GM12878 (cell line): ENCODE measurements around the gene SYT3. TPM values are rescaled to one million over a fixed set of nuclear protein-coding genes. Genes with fewer than 3 reads are reported as not detected.

Experiments
- ATAC-seq: fragments of 200-7000 bp; cut with Tn5 transposase; 3 replicates; pipeline ENCODE4 v1.9.1; 2020; ENCODE audit warnings: mild to moderate bottlenecking, moderate library complexity
- BruUV-seq: library from RNA; stranded (reverse); fragments of 400-500 nt; replicated peaks from 2 replicates; lab custom pipeline; 2021; lab: Mats Ljungman, UMichigan
- CTCF ChIA-PET: fragments of 300-600 bp; sonication (Branson Sonifier 250); formaldehyde crosslinking; extraction: SDS; loops from one replicate; lab custom pipeline; 2021; ENCODE audit warnings: inconsistent platforms; lab: Yijun Ruan, JAX
- POLR2A ChIA-PET: fragments of 350-600 bp; formaldehyde crosslinking; extraction: SDS; loops from one replicate; lab custom pipeline; 2021; ENCODE audit warnings: inconsistent platforms; lab: Charles Lee
- RAD21 ChIA-PET: fragments of 300-600 bp; sonication (Branson Sonifier 250); formaldehyde crosslinking; loops from one replicate; lab custom pipeline; 2023; ENCODE audit warnings: antibody characterized with exemption; ENCODE audit not compliant: unreplicated experiment; lab: Charles Lee
- SMC1A ChIA-PET: fragments of 300-600 bp; sonication (Branson Sonifier 250); formaldehyde crosslinking; loops from one replicate; lab custom pipeline; 2023; ENCODE audit not compliant: unreplicated experiment, uncharacterized antibody; lab: Charles Lee
- DNase-seq: peaks from one replicate; pipeline ENCODE4 v3.0.0-alpha.2; 2011; ENCODE audit warnings: low read depth, low spot score
- FAIRE-seq: peaks from 3 replicates; lab custom pipeline; 2011; peaks lifted over from hg19 to GRCh38; lab: Jason Lieb, UNC
- H2AFZ ChIP-seq: 2 replicates; pipeline ENCODE4 v1.6.0; 2011; ENCODE audit warnings: low read depth, low read length, control low read depth; ENCODE audit not compliant: control insufficient read depth
- H3K27ac ChIP-seq: 2 replicates; pipeline ENCODE4 v1.5.1; 2011; ENCODE audit warnings: control low read depth; ENCODE audit not compliant: control insufficient read depth, insufficient read depth
- H3K27me3 ChIP-seq, 2 experiments: replicated peaks in 1 of 2; 2 replicates each; pipeline versions ENCODE4 v1.6.0 to v1.6.1; 2011; ENCODE audit warnings: low read length in 1 of 2; ENCODE audit not compliant: control insufficient read depth in 2 of 2, insufficient read depth in 2 of 2
- H3K36me3 ChIP-seq, 2 experiments: 2 replicates each; pipeline ENCODE4 v1.5.1; 2011; ENCODE audit warnings: low read length in 1 of 2; ENCODE audit not compliant: control insufficient read depth in 2 of 2, insufficient read depth in 2 of 2
- H3K4me1 ChIP-seq: 2 replicates; pipeline ENCODE4 v1.6.1; 2011; ENCODE audit warnings: mild to moderate bottlenecking, low read length, moderate library complexity, mixed read lengths; ENCODE audit not compliant: control insufficient read depth, insufficient read depth
- H3K4me2 ChIP-seq: 2 replicates; pipeline ENCODE4 v1.6.0; 2011; ENCODE audit warnings: control low read depth; ENCODE audit not compliant: control insufficient read depth, insufficient read depth
- H3K4me3 ChIP-seq: fragments of 200-600 bp; sonication (generic); 2 replicates; pipeline ENCODE4 v1.5.1; 2016
- H3K79me2 ChIP-seq: 2 replicates; pipeline ENCODE4 v1.6.0; 2011; ENCODE audit warnings: low read length; ENCODE audit not compliant: control insufficient read depth, insufficient read depth
- H3K9ac ChIP-seq: 2 replicates; pipeline ENCODE4 v1.8.0; 2011; ENCODE audit warnings: low read length, control low read depth, mixed read lengths; ENCODE audit not compliant: control insufficient read depth, insufficient read depth
- H3K9me3 ChIP-seq: replicated peaks from 3 replicates; pipeline ENCODE4 v1.5.1; 2011; ENCODE audit warnings: mild to moderate bottlenecking, low read length; ENCODE audit not compliant: control insufficient read depth, insufficient read depth
- H4K20me1 ChIP-seq: 2 replicates; pipeline ENCODE4 v1.6.0; 2011; ENCODE audit not compliant: control insufficient read depth, insufficient read depth
- JUNB ChIP-seq: IDR thresholded peaks from 2 replicates; pipeline ENCODE4 v1.6.1; 2016; ENCODE audit warnings: antibody characterized with exemption, mild to moderate bottlenecking
- POLR2AphosphoS2 ChIP-seq: IDR thresholded peaks from 2 replicates; pipeline ENCODE4 v1.6.1; 2011; ENCODE audit warnings: low read depth, mild to moderate bottlenecking, low read length, improper control_type of control experiment, moderate library complexity
- TARDBP ChIP-seq: IDR thresholded peaks from 2 replicates; pipeline ENCODE4 v1.6.1; 2016; ENCODE audit warnings: borderline replicate concordance
- TCF7 ChIP-seq: IDR thresholded peaks from 2 replicates; pipeline ENCODE4 v1.6.1; 2014; ENCODE audit warnings: antibody characterized with exemption, borderline replicate concordance
- ZBED1 ChIP-seq: IDR thresholded peaks from 2 replicates; pipeline ENCODE4 v1.6.1; 2016; ENCODE audit warnings: borderline replicate concordance
- ZNF274 ChIP-seq: IDR thresholded peaks from one replicate; pipeline ENCODE4 v1.8.0; 2011; ENCODE audit not compliant: insufficient read length, insufficient read depth
- WGBS: methylation state at CpG from one replicate; pipeline ENCODE4 v1.1.6; 2016; ENCODE audit warnings: low lambda C conversion rate; ENCODE audit not compliant: insufficient replicate concordance, insufficient coverage; ENCODE audit errors: missing lambda C conversion rate; 5-methylcytosine and 5-hydroxymethylcytosine counted together
- in situ Hi-C: fragments of 300-500 bp; cut with MboI; formaldehyde crosslinking; loops from 9 replicates; pipeline ENCODE4 v1.14.3; 2018; ENCODE audit warnings: mixed read lengths
- intact Hi-C: fragments of 100-400 bp; cut with micrococcal nuclease; formaldehyde crosslinking; loops from one replicate; pipeline ENCODE4 v1.14.2; 2022; ENCODE audit not compliant: unreplicated experiment
- polyA plus RNA-seq, 11 experiments: library from polyadenylated mRNA; depleted of rRNA in 4 of 11; unstranded in 6 of 11; stranded (reverse) in 5 of 11; fragments of >200 nt; fragmentation: Nextera tagmentation in 4 of 11; fragmentation: Illumina TruSeq in 1 of 11; extraction: Ambion mirVana in 4 of 11; extraction: Trizol in 1 of 11; gene quantifications; 1 replicate in 1 of 11; 2 replicates in 10 of 11; pipeline versions ENCODE4 v1.2.1 to v1.2.3, GENCODE V29; 2011 to 2016; ENCODE audit warnings: inconsistent platforms in 2 of 11, missing spikeins in 2 of 11, low read depth in 1 of 11
- total RNA-seq, 4 experiments: library from RNA; depleted of rRNA in 3 of 4; stranded (reverse); fragments of >200 nt in 3 of 4; fragmentation: Illumina TruSeq in 1 of 4; extraction: Trizol in 1 of 4; gene quantifications; 2 replicates each; pipeline versions ENCODE4 v1.2.1 to v1.2.3, GENCODE V29; 2013 to 2021
- TF ChIP-seq, protein P1 (sequence below): IDR thresholded peaks from 2 replicates; pipeline ENCODE4 v1.6.1; 2012; ENCODE audit warnings: mild to moderate bottlenecking, low read depth, low read length
- TF ChIP-seq, protein P2 (sequence below): fragments of 450-650 bp; conservative IDR thresholded peaks from 2 replicates; pipeline ENCODE4 v1.6.1; 2017; ENCODE audit warnings: mild to moderate bottlenecking, moderate library complexity
- TF ChIP-seq, protein P3 (sequence below): fragments of 450-650 bp; IDR thresholded peaks from 2 replicates; pipeline ENCODE4 v1.6.1; 2016; ENCODE audit warnings: mild to moderate bottlenecking
- TF ChIP-seq, protein P4 (sequence below): IDR thresholded peaks from 2 replicates; pipeline ENCODE4 v1.6.1; 2012; ENCODE audit warnings: improper control_type of control experiment, low read depth, low read length; ENCODE audit not compliant: insufficient replicate concordance

Gene SYT3
- total and polyA plus RNA-seq, 10 of the 15 experiments (the other 5 are each of a cell fraction or from before 2014, with no cell fraction given), result 0.05 to 0.18 TPM; not detected in 8

DNA sequence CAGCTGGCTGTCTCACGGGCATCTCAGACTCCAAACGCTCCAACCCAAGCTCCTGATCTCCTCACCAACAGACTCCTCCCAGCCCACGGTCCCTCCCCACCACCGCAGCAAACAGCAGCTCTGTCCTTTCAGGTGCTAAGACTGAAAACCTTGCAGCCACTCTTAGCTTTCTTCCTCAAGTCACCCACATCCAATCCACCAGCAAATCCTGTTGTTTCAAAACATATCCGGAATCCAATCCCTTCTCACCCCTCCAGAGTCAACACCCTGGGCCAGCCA, 30.4 kb upstream of the SYT3 start:
- ATAC-seq (no peak), DNase-seq (no peak), FAIRE-seq (no peak)
- in situ Hi-C loops (no loop called here), intact Hi-C loops (no loop called here)
- ChIA-PET RAD21 (interaction anchor here (2.3 kb wide), 1 partner anchor 252 kb away, joined by 12 read pairs; no protein-coding TSS in a partner anchor), CTCF (interaction anchor here (0.7 to 4.0 kb wide), 7 partner anchors 10 to 313 kb away, joined by 3 to 22 read pairs (median 4); no protein-coding TSS in a partner anchor), POLR2A (interaction anchor here (0.9 kb wide), 1 partner anchor 9 kb away, joined by 4 read pairs; no protein-coding TSS in a partner anchor), SMC1A (interaction anchor here (0.8 to 1.6 kb wide), 6 partner anchors 44 to 256 kb away, joined by 3 to 5 read pairs (median 3); no protein-coding TSS in a partner anchor)
- 0% methylated on average over 5 of the region's 5 CpGs for WGBS
- Histone ChIP-seq H3K9ac (no peak overlapping the region), H3K4me3 (no peak overlapping the region), H2AFZ (no peak overlapping the region), H3K9me3 (no peaks in the 10 kb centered on the region; the same call in 2 of the 3 replicates), H3K27ac (no peak overlapping the region), H4K20me1 (no peaks in the 10 kb centered on the region), H3K79me2 (no peaks in the 10 kb centered on the region), H3K36me3 (no peaks in the 10 kb centered on the region), H3K4me1 (no peaks in the 10 kb centered on the region), H3K4me2 (no peak overlapping the region), H3K27me3 (peaks cover 4 to 6% of the 10 kb centered on the region in 2 experiments)
- no TSS peak for BruUV-seq
- no peak for TF ChIP-seq ZBED1
- no peak for TF ChIP-seq ZNF274
- TF ChIP-seq, protein P1, sequence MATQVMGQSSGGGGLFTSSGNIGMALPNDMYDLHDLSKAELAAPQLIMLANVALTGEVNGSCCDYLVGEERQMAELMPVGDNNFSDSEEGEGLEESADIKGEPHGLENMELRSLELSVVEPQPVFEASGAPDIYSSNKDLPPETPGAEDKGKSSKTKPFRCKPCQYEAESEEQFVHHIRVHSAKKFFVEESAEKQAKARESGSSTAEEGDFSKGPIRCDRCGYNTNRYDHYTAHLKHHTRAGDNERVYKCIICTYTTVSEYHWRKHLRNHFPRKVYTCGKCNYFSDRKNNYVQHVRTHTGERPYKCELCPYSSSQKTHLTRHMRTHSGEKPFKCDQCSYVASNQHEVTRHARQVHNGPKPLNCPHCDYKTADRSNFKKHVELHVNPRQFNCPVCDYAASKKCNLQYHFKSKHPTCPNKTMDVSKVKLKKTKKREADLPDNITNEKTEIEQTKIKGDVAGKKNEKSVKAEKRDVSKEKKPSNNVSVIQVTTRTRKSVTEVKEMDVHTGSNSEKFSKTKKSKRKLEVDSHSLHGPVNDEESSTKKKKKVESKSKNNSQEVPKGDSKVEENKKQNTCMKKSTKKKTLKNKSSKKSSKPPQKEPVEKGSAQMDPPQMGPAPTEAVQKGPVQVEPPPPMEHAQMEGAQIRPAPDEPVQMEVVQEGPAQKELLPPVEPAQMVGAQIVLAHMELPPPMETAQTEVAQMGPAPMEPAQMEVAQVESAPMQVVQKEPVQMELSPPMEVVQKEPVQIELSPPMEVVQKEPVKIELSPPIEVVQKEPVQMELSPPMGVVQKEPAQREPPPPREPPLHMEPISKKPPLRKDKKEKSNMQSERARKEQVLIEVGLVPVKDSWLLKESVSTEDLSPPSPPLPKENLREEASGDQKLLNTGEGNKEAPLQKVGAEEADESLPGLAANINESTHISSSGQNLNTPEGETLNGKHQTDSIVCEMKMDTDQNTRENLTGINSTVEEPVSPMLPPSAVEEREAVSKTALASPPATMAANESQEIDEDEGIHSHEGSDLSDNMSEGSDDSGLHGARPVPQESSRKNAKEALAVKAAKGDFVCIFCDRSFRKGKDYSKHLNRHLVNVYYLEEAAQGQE, result no peak
- TF ChIP-seq JUNB, result no peak
- no peak for TF ChIP-seq TCF7
- TF ChIP-seq, protein P2, sequence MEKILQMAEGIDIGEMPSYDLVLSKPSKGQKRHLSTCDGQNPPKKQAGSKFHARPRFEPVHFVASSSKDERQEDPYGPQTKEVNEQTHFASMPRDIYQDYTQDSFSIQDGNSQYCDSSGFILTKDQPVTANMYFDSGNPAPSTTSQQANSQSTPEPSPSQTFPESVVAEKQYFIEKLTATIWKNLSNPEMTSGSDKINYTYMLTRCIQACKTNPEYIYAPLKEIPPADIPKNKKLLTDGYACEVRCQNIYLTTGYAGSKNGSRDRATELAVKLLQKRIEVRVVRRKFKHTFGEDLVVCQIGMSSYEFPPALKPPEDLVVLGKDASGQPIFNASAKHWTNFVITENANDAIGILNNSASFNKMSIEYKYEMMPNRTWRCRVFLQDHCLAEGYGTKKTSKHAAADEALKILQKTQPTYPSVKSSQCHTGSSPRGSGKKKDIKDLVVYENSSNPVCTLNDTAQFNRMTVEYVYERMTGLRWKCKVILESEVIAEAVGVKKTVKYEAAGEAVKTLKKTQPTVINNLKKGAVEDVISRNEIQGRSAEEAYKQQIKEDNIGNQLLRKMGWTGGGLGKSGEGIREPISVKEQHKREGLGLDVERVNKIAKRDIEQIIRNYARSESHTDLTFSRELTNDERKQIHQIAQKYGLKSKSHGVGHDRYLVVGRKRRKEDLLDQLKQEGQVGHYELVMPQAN, result no peak
- TF ChIP-seq TARDBP, result no peak
- no peak for TF ChIP-seq POLR2AphosphoS2
- TF ChIP-seq, protein P3, sequence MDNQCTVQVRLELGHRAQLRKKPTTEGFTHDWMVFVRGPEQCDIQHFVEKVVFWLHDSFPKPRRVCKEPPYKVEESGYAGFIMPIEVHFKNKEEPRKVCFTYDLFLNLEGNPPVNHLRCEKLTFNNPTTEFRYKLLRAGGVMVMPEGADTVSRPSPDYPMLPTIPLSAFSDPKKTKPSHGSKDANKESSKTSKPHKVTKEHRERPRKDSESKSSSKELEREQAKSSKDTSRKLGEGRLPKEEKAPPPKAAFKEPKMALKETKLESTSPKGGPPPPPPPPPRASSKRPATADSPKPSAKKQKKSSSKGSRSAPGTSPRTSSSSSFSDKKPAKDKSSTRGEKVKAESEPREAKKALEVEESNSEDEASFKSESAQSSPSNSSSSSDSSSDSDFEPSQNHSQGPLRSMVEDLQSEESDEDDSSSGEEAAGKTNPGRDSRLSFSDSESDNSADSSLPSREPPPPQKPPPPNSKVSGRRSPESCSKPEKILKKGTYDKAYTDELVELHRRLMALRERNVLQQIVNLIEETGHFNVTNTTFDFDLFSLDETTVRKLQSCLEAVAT, result no peak
- TF ChIP-seq, protein P4, sequence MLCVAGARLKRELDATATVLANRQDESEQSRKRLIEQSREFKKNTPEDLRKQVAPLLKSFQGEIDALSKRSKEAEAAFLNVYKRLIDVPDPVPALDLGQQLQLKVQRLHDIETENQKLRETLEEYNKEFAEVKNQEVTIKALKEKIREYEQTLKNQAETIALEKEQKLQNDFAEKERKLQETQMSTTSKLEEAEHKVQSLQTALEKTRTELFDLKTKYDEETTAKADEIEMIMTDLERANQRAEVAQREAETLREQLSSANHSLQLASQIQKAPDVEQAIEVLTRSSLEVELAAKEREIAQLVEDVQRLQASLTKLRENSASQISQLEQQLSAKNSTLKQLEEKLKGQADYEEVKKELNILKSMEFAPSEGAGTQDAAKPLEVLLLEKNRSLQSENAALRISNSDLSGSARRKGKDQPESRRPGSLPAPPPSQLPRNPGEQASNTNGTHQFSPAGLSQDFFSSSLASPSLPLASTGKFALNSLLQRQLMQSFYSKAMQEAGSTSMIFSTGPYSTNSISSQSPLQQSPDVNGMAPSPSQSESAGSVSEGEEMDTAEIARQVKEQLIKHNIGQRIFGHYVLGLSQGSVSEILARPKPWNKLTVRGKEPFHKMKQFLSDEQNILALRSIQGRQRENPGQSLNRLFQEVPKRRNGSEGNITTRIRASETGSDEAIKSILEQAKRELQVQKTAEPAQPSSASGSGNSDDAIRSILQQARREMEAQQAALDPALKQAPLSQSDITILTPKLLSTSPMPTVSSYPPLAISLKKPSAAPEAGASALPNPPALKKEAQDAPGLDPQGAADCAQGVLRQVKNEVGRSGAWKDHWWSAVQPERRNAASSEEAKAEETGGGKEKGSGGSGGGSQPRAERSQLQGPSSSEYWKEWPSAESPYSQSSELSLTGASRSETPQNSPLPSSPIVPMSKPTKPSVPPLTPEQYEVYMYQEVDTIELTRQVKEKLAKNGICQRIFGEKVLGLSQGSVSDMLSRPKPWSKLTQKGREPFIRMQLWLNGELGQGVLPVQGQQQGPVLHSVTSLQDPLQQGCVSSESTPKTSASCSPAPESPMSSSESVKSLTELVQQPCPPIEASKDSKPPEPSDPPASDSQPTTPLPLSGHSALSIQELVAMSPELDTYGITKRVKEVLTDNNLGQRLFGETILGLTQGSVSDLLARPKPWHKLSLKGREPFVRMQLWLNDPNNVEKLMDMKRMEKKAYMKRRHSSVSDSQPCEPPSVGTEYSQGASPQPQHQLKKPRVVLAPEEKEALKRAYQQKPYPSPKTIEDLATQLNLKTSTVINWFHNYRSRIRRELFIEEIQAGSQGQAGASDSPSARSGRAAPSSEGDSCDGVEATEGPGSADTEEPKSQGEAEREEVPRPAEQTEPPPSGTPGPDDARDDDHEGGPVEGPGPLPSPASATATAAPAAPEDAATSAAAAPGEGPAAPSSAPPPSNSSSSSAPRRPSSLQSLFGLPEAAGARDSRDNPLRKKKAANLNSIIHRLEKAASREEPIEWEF, result no peak
